ENCODE results near the gene PSME2.
"Not testable (repeated sequence)": the region's sequence is repeated elsewhere in the genome, so short reads cannot be mapped to it uniquely, and the experiment has no call there.

PSME2 gene

GRCh38 chr14:24110060-24110459, 36.4 kb downstream of the PSME2 start:
- TF ChIP-seq POLR2AphosphoS5 (IDR thresholded peaks at IDR 0.05; ENCODE audit: low read depth) (no peak), CTCF (IDR thresholded peaks at IDR 0.05; ENCODE audit: insufficient read depth, low read length) (no peak), GABPA (IDR thresholded peaks at IDR 0.05; ENCODE audit: low read depth) (no peak), SPI1 (IDR thresholded peaks at IDR 0.05; ENCODE audit: borderline replicate concordance, low read depth) (no peak)
- TF ChIP-seq, protein P1, sequence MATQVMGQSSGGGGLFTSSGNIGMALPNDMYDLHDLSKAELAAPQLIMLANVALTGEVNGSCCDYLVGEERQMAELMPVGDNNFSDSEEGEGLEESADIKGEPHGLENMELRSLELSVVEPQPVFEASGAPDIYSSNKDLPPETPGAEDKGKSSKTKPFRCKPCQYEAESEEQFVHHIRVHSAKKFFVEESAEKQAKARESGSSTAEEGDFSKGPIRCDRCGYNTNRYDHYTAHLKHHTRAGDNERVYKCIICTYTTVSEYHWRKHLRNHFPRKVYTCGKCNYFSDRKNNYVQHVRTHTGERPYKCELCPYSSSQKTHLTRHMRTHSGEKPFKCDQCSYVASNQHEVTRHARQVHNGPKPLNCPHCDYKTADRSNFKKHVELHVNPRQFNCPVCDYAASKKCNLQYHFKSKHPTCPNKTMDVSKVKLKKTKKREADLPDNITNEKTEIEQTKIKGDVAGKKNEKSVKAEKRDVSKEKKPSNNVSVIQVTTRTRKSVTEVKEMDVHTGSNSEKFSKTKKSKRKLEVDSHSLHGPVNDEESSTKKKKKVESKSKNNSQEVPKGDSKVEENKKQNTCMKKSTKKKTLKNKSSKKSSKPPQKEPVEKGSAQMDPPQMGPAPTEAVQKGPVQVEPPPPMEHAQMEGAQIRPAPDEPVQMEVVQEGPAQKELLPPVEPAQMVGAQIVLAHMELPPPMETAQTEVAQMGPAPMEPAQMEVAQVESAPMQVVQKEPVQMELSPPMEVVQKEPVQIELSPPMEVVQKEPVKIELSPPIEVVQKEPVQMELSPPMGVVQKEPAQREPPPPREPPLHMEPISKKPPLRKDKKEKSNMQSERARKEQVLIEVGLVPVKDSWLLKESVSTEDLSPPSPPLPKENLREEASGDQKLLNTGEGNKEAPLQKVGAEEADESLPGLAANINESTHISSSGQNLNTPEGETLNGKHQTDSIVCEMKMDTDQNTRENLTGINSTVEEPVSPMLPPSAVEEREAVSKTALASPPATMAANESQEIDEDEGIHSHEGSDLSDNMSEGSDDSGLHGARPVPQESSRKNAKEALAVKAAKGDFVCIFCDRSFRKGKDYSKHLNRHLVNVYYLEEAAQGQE (IDR thresholded peaks at IDR 0.05; ENCODE audit: insufficient replicate concordance, low read depth): no peak
- no peaks in the 10 kb centered on the region for H3K27me3 ChIP-seq (ENCODE audit: insufficient read depth, poor library complexity, severe bottlenecking)
- DNase-seq (ENCODE audit: low read depth in 1 of 2, low spot score in 1 of 2): no peak
- no peak overlapping the region for H3K4me3 ChIP-seq (replicated peaks; ENCODE audit: insufficient read depth, low read length)
- no peak overlapping the region for H3K27ac ChIP-seq (replicated peaks)

DNA sequence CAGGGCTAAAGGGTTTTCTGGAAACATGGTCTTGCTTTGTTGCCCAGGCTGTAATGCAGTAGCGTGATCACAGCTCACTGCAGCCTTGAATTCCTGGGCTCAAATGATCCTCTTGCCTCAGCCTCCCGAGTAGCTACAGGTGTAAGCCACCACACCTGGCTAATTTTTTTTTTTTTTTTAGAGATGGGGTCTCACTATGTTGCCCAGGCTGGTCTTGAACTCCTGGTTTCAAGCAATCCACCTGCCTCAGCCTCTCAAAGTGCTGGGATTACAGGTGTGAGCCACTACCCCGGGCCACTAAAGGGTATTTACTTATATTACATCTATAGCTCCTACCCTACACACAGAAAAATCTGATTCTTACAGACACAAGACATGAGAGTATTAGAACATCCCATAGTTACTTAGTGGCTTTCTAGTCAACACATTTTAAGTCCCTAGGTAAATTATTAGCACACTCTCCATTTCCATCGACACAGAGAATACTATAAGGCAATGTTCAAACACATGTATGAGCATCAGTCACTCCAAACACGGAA, 38.0 kb downstream of the PSME2 start:
- no peak overlapping the region for H3K27ac ChIP-seq (replicated peaks)
- TF ChIP-seq CTCF (IDR thresholded peaks at IDR 0.05; ENCODE audit: insufficient read depth, low read length) (no peak), GABPA (IDR thresholded peaks at IDR 0.05; ENCODE audit: low read depth) (no peak), SPI1 (IDR thresholded peaks at IDR 0.05; ENCODE audit: borderline replicate concordance, low read depth) (no peak), POLR2AphosphoS5 (IDR thresholded peaks at IDR 0.05; ENCODE audit: low read depth) (no peak)
- TF ChIP-seq, protein P1 (IDR thresholded peaks at IDR 0.05; ENCODE audit: insufficient replicate concordance, low read depth): no peak

DNA sequence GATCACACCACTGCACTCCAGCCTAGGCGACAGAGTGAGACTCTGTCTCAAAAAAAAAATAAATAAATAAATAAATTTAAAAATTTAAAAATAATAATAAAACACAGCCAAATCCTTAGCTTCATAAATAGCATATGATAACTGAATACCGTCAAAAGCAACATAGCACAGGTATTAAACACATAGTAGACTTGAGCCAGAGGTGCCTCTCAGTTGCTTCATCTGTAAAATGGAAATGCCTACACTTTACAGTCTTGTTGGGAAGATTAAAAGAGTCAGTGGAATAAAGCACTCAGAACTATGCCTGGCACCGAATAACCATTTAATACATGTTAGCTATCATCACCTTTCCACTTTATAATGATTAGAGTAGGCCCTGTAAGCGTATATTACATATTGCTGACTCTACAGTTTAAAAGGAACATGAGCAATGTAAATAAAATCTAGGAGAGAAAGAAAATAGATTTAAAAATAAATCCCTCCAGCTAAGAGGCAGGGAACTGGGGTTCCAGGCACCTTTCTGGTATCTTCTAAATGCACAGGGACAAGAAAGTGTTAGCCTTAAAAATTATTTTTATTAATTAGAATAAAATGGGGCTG, 39.6 kb downstream of the PSME2 start:
- no peaks in the 10 kb centered on the region for H3K27me3 ChIP-seq (ENCODE audit: insufficient read depth, poor library complexity, severe bottlenecking)
- TF ChIP-seq CTCF (IDR thresholded peaks at IDR 0.05; ENCODE audit: insufficient read depth, low read length) (no peak), GABPA (IDR thresholded peaks at IDR 0.05; ENCODE audit: low read depth) (no peak), SPI1 (IDR thresholded peaks at IDR 0.05; ENCODE audit: borderline replicate concordance, low read depth) (no peak), POLR2AphosphoS5 (IDR thresholded peaks at IDR 0.05; ENCODE audit: low read depth) (no peak)
- TF ChIP-seq, protein P1 (IDR thresholded peaks at IDR 0.05; ENCODE audit: insufficient replicate concordance, low read depth): no peak
- DNase-seq (ENCODE audit: low read depth in 1 of 2, low spot score in 1 of 2): no peak
- H3K27ac ChIP-seq (replicated peaks): no peak overlapping the region
- H3K4me3 ChIP-seq (replicated peaks; ENCODE audit: insufficient read depth, low read length): no peak overlapping the region

More for the DNA sequence above, 38.0 kb downstream of the PSME2 start:
- no peaks in the 10 kb centered on the region for H3K27me3 ChIP-seq (ENCODE audit: insufficient read depth, poor library complexity, severe bottlenecking)
- no peak for DNase-seq (ENCODE audit: low read depth in 1 of 2, low spot score in 1 of 2)
- H3K4me3 ChIP-seq (replicated peaks; ENCODE audit: insufficient read depth, low read length): no peak overlapping the region

DNA sequence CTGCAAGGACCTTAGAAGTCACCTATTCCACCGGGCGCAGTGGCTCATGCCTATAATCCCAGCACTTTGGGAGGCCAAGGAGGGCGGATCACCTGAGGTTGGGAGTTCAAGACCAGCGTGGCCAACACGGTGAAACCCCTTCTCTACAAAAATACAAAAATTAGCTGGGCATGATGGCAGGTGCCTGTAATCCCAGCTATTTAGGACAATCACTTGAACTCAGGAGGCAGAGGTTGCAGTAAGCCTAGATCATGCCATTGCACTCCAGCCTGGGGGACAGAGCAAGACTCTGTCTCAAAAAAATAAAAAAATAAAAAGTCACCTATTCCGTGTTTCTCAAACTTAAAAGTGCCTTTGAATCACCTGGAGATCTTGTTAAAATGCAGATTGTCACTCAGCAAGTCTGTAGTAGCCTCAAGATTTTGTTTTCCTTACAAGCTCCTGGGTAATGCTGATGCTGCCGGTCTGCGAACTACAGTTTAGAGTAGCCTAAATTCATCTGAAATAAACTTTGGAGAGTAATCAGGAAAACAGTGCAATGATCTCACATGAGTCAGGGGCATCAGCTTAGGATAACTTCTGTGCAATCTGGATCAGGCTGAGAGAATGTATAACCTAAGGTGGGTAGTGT, 40.7 kb downstream of the PSME2 start:
- H3K4me3 ChIP-seq (replicated peaks; ENCODE audit: insufficient read depth, low read length); H3K27ac ChIP-seq (replicated peaks); H3K27me3 ChIP-seq (ENCODE audit: insufficient read depth, poor library complexity, severe bottlenecking); DNase-seq (ENCODE audit: low read depth in 1 of 2, low spot score in 1 of 2): not testable (repeated sequence)
